Measurements from ENCODE around the gene OR10R2. TPM values are rescaled to one million over a fixed set of nuclear protein-coding genes. Genes with fewer than 3 reads are reported as not detected.

OR10R2 gene
- polyA plus RNA-seq, 1 donor from 2014 or later, result not detected

DNA sequence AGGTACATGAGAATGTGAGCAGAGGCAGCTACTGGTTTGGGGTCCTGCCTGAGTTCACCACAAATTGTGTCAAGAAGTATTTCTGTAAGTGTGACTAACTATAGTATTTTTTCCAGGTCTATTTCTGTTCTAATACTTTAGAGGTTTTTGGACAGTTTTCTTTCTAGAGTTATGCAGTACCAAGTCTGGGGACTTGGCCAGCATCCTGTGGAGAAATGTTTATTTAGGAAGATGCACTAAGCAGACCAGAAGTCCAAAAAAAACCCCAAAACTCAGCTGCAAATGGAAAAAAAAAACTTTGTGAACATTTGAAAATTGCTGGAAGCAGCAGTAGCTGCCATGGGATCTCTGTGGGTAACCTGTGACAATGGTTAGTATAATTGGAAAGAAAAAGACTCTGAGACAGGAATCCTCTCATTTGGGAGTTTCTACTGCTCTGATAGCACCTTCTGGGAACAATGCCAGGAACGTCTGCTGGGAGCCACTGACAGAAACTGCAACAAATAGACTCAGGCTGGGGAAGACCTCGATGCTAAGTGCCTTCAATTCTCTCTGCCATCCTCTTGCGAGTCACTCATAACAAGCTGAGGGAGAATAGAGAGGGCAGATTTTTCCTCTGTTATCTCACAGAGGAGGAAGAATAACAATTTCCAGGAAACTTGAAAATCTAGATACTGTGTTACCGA, 37.6 kb downstream of the OR10R2 start:
- Histone ChIP-seq H3K9ac (ENCODE audit: low read length) (no peak overlapping the region), H3K27me3 (ENCODE audit: insufficient read depth, low read depth, low read length) (no peaks in the 10 kb centered on the region), H3F3A (ENCODE audit: insufficient read depth, low read length, poor library complexity, severe bottlenecking) (no peaks in the 10 kb centered on the region), H3K4me2 (ENCODE audit: low read length) (no peak overlapping the region), H3K27ac (ENCODE audit: low read length) (no peak overlapping the region), H3K9me2 (ENCODE audit: insufficient read depth, low read length) (no peaks in the 10 kb centered on the region), H4K20me1 (ENCODE audit: insufficient read depth) (no peaks in the 10 kb centered on the region), H3K4me3 (ENCODE audit: low read length) (no peak overlapping the region), H3K79me2 (replicated peaks; ENCODE audit: insufficient read depth, low read length) (no peaks in the 10 kb centered on the region), H3K9me3 (ENCODE audit: low read length) (no peaks in the 10 kb centered on the region), H2AFZ (ENCODE audit: low read depth, low read length) (no peak overlapping the region), H3K36me3 (ENCODE audit: insufficient read depth, low read length) (no peaks in the 10 kb centered on the region)
- TF ChIP-seq, protein P1, sequence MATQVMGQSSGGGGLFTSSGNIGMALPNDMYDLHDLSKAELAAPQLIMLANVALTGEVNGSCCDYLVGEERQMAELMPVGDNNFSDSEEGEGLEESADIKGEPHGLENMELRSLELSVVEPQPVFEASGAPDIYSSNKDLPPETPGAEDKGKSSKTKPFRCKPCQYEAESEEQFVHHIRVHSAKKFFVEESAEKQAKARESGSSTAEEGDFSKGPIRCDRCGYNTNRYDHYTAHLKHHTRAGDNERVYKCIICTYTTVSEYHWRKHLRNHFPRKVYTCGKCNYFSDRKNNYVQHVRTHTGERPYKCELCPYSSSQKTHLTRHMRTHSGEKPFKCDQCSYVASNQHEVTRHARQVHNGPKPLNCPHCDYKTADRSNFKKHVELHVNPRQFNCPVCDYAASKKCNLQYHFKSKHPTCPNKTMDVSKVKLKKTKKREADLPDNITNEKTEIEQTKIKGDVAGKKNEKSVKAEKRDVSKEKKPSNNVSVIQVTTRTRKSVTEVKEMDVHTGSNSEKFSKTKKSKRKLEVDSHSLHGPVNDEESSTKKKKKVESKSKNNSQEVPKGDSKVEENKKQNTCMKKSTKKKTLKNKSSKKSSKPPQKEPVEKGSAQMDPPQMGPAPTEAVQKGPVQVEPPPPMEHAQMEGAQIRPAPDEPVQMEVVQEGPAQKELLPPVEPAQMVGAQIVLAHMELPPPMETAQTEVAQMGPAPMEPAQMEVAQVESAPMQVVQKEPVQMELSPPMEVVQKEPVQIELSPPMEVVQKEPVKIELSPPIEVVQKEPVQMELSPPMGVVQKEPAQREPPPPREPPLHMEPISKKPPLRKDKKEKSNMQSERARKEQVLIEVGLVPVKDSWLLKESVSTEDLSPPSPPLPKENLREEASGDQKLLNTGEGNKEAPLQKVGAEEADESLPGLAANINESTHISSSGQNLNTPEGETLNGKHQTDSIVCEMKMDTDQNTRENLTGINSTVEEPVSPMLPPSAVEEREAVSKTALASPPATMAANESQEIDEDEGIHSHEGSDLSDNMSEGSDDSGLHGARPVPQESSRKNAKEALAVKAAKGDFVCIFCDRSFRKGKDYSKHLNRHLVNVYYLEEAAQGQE (IDR thresholded peaks at IDR 0.05; ENCODE audit: borderline replicate concordance), result no peak
- TF ChIP-seq TAF1 (IDR thresholded peaks at IDR 0.05; ENCODE audit: low read depth) (no peak), EP300 (conservative IDR thresholded peaks at IDR 0.05; ENCODE audit: poor library complexity, severe bottlenecking) (no peak), RAD21 (conservative IDR thresholded peaks at IDR 0.05) (no peak), EZH2 (IDR thresholded peaks at IDR 0.05; ENCODE audit: borderline replicate concordance, insufficient read depth, low read length, poor library complexity, severe bottlenecking) (no peak), POLR2AphosphoS5 (IDR thresholded peaks at IDR 0.05) (no peak), SMC3 (conservative IDR thresholded peaks at IDR 0.05; ENCODE audit: poor library complexity) (no peak), MXI1 (conservative IDR thresholded peaks at IDR 0.05; ENCODE audit: poor library complexity, severe bottlenecking) (no peak)
- TF ChIP-seq, protein P2, sequence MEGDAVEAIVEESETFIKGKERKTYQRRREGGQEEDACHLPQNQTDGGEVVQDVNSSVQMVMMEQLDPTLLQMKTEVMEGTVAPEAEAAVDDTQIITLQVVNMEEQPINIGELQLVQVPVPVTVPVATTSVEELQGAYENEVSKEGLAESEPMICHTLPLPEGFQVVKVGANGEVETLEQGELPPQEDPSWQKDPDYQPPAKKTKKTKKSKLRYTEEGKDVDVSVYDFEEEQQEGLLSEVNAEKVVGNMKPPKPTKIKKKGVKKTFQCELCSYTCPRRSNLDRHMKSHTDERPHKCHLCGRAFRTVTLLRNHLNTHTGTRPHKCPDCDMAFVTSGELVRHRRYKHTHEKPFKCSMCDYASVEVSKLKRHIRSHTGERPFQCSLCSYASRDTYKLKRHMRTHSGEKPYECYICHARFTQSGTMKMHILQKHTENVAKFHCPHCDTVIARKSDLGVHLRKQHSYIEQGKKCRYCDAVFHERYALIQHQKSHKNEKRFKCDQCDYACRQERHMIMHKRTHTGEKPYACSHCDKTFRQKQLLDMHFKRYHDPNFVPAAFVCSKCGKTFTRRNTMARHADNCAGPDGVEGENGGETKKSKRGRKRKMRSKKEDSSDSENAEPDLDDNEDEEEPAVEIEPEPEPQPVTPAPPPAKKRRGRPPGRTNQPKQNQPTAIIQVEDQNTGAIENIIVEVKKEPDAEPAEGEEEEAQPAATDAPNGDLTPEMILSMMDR (IDR thresholded peaks at IDR 0.05; ENCODE audit: poor library complexity, severe bottlenecking), result no peak

DNA sequence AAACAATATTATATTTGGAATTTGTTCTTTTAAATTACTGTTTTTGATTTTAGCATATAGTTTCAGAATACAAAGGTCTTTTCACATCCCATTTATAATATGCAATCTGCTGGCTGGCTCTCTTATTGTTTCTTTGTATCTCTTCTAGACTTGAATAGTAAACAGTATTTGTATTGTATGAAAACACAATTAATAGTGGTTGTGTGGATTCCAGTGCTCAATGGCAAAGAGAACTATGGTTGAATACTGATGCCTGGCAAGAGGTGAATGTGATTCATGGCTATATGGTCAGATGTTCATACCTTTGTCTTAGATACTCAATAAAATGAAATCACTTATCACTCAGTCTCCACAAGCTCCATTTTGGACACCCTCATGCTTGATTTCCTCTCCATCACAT, 44.9 kb downstream of the OR10R2 start:
- Histone ChIP-seq H4K20me1 (ENCODE audit: insufficient read depth) (no peaks in the 10 kb centered on the region), H3K9me2 (ENCODE audit: insufficient read depth, low read length) (no peaks in the 10 kb centered on the region), H3K4me2 (ENCODE audit: low read length) (no peak overlapping the region), H3K4me3 (ENCODE audit: low read length) (no peak overlapping the region), H3K27ac (ENCODE audit: low read length) (no peak overlapping the region), H3K36me3 (ENCODE audit: insufficient read depth, low read length) (no peaks in the 10 kb centered on the region), H2AFZ (ENCODE audit: low read depth, low read length) (no peak overlapping the region), H3K79me2 (replicated peaks; ENCODE audit: insufficient read depth, low read length) (no peaks in the 10 kb centered on the region), H3F3A (ENCODE audit: insufficient read depth, low read length, poor library complexity, severe bottlenecking) (no peaks in the 10 kb centered on the region), H3K9me3 (ENCODE audit: low read length) (no peaks in the 10 kb centered on the region), H3K9ac (ENCODE audit: low read length) (no peak overlapping the region), H3K27me3 (ENCODE audit: insufficient read depth, low read depth, low read length) (no peaks in the 10 kb centered on the region)
- TF ChIP-seq RAD21 (conservative IDR thresholded peaks at IDR 0.05) (no peak), POLR2AphosphoS5 (IDR thresholded peaks at IDR 0.05) (no peak), TAF1 (IDR thresholded peaks at IDR 0.05; ENCODE audit: low read depth) (no peak), SMC3 (conservative IDR thresholded peaks at IDR 0.05; ENCODE audit: poor library complexity) (no peak), EP300 (conservative IDR thresholded peaks at IDR 0.05; ENCODE audit: poor library complexity, severe bottlenecking) (no peak), EZH2 (IDR thresholded peaks at IDR 0.05; ENCODE audit: borderline replicate concordance, insufficient read depth, low read length, poor library complexity, severe bottlenecking) (no peak), MXI1 (conservative IDR thresholded peaks at IDR 0.05; ENCODE audit: poor library complexity, severe bottlenecking) (no peak)
- TF ChIP-seq, protein P1 (IDR thresholded peaks at IDR 0.05; ENCODE audit: borderline replicate concordance), result no peak
- TF ChIP-seq, protein P2 (IDR thresholded peaks at IDR 0.05; ENCODE audit: poor library complexity, severe bottlenecking), result no peak

Measured in neural cell (in vitro differentiated cells).